Non-pigmented ciliary epithelial cell (primary cell): Measurements from ENCODE around the gene PLEKHO1.
"Not testable (repeated sequence)": the region's sequence is repeated elsewhere in the genome, so short reads cannot be mapped to it uniquely, and the experiment has no call there.

Experiments used
- DNase-seq: peaks from one replicate; pipeline ENCODE4 v3.0.0-alpha.2; 2010; ENCODE audit warnings: low read depth

Gene PLEKHO1

GRCh38 chr1:150149271-150150132 lies at the start of gene PLEKHO1:
Gene PLEKHO1 (plus strand): TSS chr1:150149916. CDS start chr1:150150258, 342 bp downstream.
- no peak for DNase-seq

GRCh38 chr1:150102986-150103385 lies 46.7 kb upstream of the PLEKHO1 start:
- no peak for DNase-seq

- DNase-seq: peak; percentile 3
Observed at GRCh38 chr1:150106341-150106740, 43.4 kb upstream of the PLEKHO1 start.

GRCh38 chr1:150109586-150109985 lies 40.1 kb upstream of the PLEKHO1 start:
- no peak for DNase-seq

- no peak for DNase-seq
Observed at GRCh38 chr1:150110116-150110515, 39.6 kb upstream of the PLEKHO1 start.

- DNase-seq: no peak
Observed at GRCh38 chr1:150111670-150112069, 38.0 kb upstream of the PLEKHO1 start.

GRCh38 chr1:150115121-150115520 lies 34.6 kb upstream of the PLEKHO1 start:
- DNase-seq: no peak

GRCh38 chr1:150118716-150119115 lies 31.0 kb upstream of the PLEKHO1 start:
- DNase-seq: no peak

GRCh38 chr1:150121236-150121862 lies 28.4 kb upstream of the PLEKHO1 start:
- no peak for DNase-seq

GRCh38 chr1:150126811-150127210 lies 22.9 kb upstream of the PLEKHO1 start:
- DNase-seq: no peak

GRCh38 chr1:150127464-150127863 lies 22.3 kb upstream of the PLEKHO1 start:
- no peak for DNase-seq

- DNase-seq: no peak
Observed at GRCh38 chr1:150127868-150128267, 21.8 kb upstream of the PLEKHO1 start.

GRCh38 chr1:150132372-150132771 lies 17.3 kb upstream of the PLEKHO1 start:
- no peak for DNase-seq

- no peak for DNase-seq
Observed at GRCh38 chr1:150134537-150134936, 15.2 kb upstream of the PLEKHO1 start.

- DNase-seq: not testable (repeated sequence)
Observed at GRCh38 chr1:150135400-150135799, 14.3 kb upstream of the PLEKHO1 start.

- no peak for DNase-seq
Observed at GRCh38 chr1:150138044-150138443, 11.7 kb upstream of the PLEKHO1 start.

GRCh38 chr1:150141452-150141851 lies 8.3 kb upstream of the PLEKHO1 start:
- no peak for DNase-seq

GRCh38 chr1:150142083-150142482 lies 7.6 kb upstream of the PLEKHO1 start:
- DNase-seq: no peak

- DNase-seq: no peak
Observed at GRCh38 chr1:150144606-150145005, 5.1 kb upstream of the PLEKHO1 start.

GRCh38 chr1:150146016-150146415 lies 3.7 kb upstream of the PLEKHO1 start:
- DNase-seq: not testable (repeated sequence)

GRCh38 chr1:150146849-150147542 lies 2.7 kb upstream of the PLEKHO1 start:
- no peak for DNase-seq

- DNase-seq: no peak
Observed at GRCh38 chr1:150148837-150149270, 862 bp upstream of the PLEKHO1 start.
